Skin epidermis (tissue), 12 donors: Measurements from ENCODE around the gene FSTL3.
"Not testable (repeated sequence)": the region's sequence is repeated elsewhere in the genome, so short reads cannot be mapped to it uniquely, and the experiment has no call there.

Experiments used
- H3K27ac ChIP-seq, 21 experiments: fragments of 200-600 bp; sonication (generic) in 11 of 21; one replicate each; pipeline ENCODE4 v1.5.0; 2020; ENCODE audit warnings: mild to moderate bottlenecking in 3 of 21, inconsistent platforms in 2 of 21, moderate library complexity in 2 of 21
- H3K4me3 ChIP-seq, 7 experiments: fragments of 200-600 bp; sonication (generic) in 2 of 7; one replicate each; pipeline ENCODE4 v1.5.0; 2020; ENCODE audit warnings: inconsistent platforms in 2 of 7, mild to moderate bottlenecking in 2 of 7, moderate library complexity in 1 of 7

Gene FSTL3

DNA sequence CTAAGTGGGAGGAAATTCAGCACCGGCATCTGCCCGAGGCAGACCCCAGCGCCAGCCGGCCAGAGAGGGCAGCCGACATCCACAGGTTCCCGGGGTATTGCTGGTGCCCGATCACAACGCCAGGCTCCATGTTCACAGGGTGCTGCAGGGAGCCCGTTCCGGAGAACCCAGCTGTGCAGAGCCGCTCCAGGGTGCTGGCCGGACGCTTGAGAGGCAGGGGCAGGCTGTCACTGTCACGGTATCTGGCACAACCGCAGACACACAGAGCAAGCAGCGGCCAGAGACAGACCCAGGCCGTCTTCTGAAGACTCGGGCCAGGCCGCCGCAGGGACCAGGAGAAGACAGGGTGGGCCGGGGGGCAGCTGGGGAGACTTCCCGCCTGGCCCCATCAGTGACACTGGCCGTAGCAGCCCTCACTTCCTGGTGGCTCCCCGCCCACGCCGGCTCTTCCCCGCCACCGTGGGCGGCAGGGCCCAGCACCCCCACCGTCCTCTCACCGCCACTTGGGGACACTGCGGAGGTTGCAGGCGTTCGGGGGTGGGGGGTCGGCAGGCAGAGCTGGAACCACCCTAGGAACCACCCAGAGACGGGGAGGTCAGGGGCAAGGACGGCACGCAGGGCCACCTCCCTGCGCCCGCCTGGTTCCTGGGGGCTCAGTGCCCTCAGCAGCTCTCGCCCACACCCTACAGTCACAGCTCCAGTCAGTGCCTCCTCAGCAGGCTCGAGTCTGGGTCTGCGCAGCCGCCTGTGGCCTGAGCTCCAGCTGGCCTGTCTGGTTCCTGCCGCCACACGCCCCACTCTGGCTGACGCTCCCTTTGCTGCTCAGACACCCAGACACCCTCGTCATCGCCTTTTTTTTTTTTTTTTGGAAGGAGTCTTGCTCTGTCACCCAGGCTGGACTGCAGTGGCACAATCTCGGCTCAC is 17.0 kb upstream of the FSTL3 start:
- H3K4me3 ChIP-seq = peak overlapping the region in 5 of 7 experiments; percentile 18 to 99 (median 27)
- peak overlapping the region in 20 of 21 experiments; percentile 22 to 99 (median 96) for H3K27ac ChIP-seq

DNA sequence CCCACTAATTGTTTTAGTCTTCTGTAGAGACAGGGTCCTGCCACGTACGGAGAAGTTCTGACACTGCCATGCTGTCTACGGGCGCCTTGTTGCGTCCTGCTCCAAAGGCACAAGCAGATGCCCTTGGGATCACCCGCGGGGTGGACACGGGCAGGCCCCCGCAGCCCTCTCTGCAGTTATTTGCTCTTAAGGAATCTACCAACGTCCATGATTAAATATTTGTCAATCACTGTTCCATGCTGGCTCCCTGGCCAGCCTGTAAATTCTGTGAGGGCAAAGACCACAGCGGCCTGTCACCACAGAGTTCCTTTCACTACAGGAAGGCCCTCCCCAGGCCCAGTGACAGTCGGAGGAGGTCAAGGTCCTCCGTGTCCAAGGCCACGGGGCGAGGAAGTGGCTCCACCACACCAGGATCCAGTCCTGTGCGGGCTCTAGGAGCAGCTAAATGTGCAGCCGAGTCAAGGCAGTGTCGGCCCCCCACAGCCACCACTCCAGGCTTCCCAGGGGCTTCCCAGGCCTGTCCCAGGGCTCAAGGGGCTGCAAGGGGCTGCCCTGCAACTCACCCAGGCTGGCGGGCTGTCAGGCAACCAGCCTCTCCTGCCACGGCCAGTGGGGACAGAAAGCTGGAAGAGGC is 15.3 kb upstream of the FSTL3 start:
- Histone ChIP-seq H3K27ac (peak overlapping the region in 20 of 21 experiments; percentile 90 to 99 (median 96)), H3K4me3 (peak overlapping the region; percentile 76 to 100 (median 99))

DNA sequence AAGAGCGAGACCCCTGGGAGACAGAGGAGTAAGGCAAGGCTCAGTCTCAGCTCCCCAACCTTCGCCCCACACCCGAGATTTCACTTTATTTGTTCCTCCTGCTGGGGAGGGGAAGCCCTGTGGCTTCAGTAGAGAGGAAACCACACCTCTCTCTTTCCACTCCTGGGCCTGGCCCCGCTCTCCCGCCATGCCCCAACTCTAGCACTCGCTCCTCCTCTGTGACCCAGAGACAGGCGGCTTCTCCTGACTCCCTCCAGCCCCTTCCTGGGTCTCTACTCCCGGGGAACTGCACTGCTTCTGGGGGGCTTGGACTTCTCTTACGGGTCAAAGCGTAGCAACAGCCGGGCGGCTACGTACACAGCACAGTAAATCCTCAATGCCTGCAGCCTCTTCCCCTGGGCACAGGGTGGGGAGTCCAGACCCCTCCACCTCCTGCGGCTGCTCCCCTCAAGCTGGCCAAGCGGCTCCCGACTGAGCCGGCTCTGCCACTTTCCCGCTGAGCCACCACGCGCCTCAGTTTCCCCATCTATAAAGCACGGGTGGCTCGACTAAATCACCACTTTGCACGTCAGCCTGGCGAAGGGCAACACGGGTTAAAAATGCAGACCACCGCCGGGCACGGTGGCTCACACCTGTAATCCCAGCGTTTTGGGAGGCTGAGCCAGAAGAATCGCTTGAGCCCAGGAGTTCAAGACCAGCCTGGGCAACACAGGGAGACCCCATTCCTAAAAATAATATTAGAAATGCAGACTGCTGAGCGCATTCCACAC is 14.6 kb upstream of the FSTL3 start:
- H3K27ac ChIP-seq = peak overlapping the region; percentile 90 to 99 (median 97)

DNA sequence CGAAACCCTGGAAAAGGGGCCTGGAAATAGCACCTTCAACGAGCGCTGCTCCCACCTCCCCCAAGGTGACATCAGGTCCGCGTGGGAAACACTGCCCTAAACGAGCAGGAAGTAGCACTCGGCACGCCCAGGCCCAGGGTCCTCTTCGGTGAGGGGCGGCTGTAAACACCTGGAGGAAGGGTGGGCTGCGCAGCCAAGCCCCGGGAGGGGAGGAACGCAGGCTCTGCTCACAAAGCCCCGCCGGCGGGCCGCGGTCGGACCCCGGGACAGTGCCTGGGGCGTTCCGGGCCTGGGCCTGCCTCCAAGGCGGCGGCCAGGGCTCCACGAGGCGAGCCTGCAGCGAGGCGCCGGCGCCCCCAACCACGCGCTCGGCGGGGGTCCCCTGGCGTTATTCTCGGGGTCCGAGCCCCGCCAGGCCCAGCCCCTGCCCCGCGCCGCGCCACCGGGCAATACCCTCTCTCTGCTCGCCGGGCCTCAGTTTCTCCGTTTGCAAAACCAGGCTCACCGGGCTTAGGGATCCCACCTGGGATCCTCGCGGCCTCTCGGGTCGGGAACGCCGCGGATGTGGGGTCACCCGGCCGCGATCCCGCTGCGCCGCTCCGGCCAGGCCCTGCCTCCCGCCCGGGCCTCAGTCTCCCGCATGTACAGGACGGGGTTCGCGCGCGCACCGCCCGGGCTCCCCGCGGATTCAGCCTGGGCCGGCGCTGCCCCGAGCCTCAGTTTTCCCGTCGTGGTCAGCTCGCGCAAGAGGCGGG is 13.8 kb upstream of the FSTL3 start:
- Histone ChIP-seq H3K4me3 (peak overlapping the region; percentile 76 to 100 (median 99)), H3K27ac (peak overlapping the region; percentile 90 to 99 (median 97))

More for the DNA sequence above, 14.6 kb upstream of the FSTL3 start:
- H3K4me3 ChIP-seq = peak overlapping the region; percentile 76 to 100 (median 99)

DNA sequence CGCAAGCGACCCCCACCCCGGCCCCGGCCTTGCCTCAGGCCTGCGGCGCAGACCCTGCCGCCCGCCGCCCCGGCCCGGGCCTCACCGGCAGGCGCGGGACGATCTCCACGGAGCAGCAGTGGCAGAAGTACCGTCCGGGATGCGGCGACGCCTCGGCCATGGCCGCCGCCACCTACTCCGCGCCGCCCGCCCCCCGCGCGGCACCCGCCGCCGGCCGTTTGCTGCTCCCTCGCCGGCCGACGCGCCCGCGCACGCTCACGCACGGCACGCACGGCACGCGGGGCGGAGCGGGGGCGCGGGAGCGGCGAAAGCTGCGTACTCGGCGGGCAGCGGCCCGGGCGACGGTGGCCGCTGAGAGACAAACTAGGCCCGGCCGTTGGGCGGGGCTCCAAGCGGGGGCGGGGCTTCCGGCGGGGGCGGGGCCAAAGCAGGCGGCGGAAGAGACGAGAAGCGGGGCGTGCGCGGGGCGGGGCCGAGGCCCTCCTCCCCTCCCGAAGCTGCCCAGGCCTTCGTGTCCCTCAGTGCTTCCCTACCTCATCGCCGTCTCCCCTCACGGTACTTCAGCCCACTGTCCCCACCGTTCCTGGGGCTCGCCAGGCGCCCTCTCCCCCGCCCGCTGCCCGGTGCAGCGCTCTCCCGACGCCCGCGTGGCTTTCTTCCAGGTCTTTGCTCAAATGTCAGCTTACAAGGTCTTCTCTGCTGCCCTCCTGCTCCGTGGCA is 13.1 kb upstream of the FSTL3 start, which contains the start of gene RNF126:
TSS of gene RNF126 (minus strand) at position 253 of the 720 bp plus-strand sequence. CDS start at position 160, 93 bp downstream.
- Histone ChIP-seq H3K27ac (peak within 1 kb of the TSS; percentile 90 to 99 (median 97)), H3K4me3 (peak within 1 kb of the TSS; percentile 76 to 100 (median 99))

DNA sequence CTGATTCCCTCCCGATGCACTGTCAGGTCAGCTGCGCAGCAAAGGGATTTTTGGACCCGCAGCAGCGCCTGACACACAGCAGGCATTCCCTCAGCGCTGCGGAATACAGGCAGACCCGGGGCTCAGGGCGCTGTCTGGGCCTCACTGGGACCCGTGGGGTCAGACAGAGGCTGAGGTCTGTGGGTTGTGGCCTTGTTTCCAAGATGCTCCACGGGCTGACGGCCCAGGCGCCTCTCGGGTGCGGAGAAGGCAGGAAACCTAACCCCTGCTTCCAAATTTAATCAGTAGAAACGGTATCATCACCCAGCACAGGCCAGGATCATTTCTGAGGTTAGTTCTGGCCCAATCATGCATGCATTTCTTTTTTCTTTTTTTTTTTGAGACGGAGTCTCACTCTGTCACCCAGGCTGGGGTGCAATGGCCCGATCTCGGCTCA is 12.5 kb upstream of the FSTL3 start:
- H3K27ac ChIP-seq = peak overlapping the region in 20 of 21 experiments; percentile 76 to 99 (median 92)
- H3K4me3 ChIP-seq = peak overlapping the region; percentile 31 to 100 (median 37)

DNA sequence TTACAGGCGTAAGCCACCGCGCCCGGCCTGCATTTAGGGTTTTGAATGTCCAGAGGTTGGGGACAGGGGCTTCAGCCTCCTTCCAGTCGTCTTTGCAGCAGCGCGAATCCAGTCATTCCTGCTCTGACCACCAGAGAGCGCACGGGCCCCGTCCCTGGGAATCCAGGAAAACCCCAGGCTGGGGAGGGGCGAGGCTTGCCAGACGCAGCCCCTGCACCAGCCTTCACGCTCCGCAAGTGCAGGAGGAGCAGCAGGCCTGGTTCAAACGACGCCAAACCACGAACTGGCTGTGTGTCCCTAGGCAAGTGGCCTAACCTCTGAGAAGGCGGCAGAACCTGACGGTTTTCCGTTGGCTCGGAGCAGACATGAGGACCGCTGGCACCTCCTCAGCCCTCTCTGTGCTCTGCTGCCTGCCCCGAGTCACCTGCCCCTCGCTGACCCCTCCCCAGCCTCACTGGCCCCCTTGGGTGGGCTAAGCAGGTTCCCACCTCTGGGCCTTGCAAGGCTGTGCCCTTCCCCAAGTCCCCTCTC is 11.2 kb upstream of the FSTL3 start:
- H3K4me3 ChIP-seq = no peak overlapping the region
- H3K27ac ChIP-seq = peak overlapping the region in 3 of 21 experiments; percentile 19 to 62 (median 28)

DNA sequence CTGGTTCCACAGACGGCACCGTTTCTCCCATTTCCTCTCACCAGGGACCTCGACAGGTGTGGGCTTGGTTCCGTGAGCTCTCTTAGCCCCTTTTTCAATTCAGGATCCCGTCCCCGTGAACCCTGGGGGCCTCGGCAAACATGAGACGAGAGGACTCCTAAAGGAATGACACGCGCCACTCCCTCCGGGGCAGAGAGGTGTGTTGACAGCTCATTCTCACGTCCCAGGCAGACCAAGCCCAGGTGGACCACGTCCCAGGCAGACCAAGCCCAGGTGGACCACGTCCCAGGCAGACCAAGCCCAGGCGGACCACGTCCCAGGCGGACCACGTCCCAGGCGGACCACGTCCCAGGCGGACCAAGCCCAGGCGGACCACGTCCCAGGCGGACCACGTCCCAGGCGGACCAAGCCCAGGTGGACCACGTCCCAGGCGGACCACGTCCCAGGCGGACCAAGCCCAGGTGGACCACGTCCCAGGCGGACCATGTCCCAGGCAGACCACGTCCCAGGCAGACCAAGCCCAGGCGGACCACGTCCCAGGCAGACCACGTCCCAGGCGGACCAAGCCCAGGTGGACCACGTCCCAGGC is 9.1 kb upstream of the FSTL3 start:
- H3K27ac ChIP-seq = peak overlapping the region in 3 of 21 experiments; percentile 6 to 25 (median 16)
- not testable (repeated sequence) for H3K4me3 ChIP-seq

DNA sequence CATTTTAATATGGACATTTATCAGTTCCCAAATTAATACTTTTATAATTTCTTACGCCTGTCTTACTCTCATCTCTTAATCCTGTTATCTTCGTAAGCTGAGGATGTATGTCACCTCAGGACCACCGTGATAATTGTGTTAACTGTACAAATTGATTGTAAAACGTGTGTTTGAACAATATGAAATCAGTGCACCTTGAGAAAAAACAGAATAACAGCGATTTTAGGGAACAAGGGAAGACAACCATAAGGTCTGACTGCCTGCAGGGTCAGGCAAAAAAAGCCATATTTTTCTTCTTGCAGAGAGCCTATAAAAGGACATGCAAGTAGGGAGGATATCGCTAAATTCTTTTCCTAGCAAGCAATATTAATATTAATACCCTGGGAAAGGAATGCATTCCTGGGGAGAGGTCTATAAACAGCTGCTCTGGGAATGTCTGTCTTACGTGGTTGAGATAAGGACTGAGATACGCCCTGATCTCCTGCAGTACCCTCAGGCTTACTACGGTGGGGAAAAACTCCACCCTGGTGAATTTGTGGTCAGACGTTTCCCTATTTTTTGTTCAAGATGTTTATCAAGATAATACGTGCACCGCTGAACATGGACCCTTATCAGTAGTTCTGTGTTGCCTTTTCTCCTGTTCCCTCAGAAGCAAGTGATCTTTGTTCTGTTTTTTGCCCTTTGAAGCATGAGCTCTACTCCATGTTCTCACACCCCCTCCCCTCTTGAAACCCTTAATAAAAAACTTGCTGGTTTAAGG is 7.3 kb upstream of the FSTL3 start:
- H3K27ac ChIP-seq = not testable (repeated sequence)

DNA sequence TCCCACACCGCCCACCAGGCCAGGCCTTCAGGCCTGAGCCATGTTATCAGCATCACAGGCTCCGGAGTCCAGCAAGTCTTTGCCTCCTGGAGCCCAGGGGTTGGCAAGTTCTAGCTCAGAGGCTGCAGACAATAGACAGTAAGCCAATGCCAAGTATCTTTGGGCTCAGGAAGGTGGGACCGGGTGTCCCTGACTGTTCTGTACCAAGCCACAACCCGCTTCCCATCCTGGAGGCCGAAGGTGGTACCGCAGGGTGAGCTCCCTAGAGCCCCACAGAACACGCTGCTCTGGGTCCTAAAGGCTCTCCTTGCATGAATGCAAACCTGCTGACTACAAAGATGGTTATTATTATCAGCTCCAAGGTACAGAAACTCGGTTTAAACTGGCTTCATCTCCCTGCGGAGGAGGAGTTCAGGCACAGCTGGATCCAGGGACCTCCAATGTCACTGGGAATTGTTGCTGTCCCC is 5.5 kb upstream of the FSTL3 start:
- H3K27ac ChIP-seq = no peak overlapping the region
- H3K4me3 ChIP-seq = no peak overlapping the region

More for the DNA sequence above, 7.3 kb upstream of the FSTL3 start:
- H3K4me3 ChIP-seq = not testable (repeated sequence)

DNA sequence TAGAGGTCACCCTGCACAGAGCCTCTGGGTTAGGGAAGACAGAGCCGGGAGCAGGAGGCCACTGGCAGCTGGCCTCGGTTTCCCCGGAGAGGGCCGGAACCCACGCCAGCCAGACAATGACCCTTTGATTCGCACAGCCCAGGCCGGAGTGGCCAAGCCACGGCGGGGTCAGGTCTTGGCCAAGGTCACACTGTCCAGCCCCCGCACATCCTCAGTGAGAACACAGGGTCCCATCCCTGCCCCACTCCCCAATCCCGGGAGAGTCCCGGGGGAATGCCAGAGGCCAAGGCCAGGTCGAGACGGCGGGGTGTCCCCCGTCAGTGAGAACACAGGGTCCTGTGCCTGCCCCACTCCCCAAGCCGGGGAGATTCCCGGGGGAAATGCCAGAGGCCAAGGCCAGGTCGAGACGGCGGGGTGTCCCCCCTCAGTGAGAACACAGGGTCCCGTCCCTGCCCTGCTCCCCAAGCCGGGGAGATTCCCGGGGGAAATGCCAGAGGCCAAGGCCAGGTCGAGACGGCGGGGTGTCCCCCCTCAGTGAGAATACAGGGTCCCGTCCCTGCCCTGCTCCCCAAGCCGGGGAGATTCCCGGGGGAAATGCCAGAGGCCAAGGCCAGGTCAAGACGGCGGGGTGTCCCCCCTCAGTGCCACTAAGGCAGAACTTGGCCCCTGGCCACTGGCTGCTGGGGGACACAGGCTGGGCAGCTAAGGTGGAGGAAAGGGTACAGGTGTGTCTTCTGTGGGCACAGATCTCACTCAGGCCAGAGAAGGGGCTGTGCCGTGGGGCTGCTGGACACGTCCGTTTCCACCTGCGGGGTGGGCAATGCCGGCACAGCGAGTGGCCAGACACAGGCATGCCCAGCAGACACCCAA is 1.7 kb upstream of the FSTL3 start:
- Histone ChIP-seq H3K27ac (peak overlapping the region in 8 of 21 experiments; percentile 18 to 99 (median 54)), H3K4me3 (no peak overlapping the region)

DNA sequence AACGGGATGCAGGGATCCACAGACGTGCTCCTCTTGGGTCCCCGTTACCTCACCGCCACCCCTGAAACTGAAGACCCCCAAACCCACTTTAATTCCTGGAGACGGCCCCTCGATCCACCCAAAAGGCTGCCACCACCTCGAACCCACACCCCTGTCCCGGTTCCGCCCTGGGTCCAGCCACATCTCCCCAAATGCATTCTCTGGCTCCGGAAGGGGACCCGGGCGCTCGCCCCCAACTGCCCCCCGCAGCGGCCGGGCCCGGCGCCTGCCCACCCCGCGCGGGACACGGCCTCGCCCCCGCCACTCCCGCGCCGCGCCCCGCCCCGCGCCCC is 219 bp upstream of the FSTL3 start:
- Histone ChIP-seq H3K4me3 (peak overlapping the region in 4 of 7 experiments; percentile 32 to 43 (median 38)), H3K27ac (peak overlapping the region in 9 of 21 experiments; percentile 17 to 99 (median 60))

DNA sequence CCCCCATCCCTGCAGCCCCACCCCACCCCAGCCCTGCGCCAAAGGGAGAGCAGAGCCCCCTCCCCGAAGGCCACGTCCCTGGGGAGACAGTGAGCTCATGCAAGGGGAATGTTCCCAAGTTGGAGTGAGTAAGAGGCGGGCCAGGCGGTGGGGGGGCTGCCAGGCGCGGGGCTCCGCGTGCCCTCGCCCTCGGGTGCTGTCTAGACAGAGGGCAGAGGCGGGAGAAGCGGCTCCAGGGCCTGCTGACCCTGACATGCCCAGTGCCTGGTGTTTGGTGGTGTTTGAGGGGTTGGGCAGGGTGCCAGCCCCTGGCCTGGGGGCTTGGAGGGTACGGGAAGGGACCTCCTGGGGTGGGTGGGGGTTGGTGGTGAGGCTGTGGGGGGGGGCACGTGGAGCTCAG is 1.0 kb downstream of the FSTL3 start:
- Histone ChIP-seq H3K27ac (peak overlapping the region in 19 of 21 experiments; percentile 34 to 99 (median 71)), H3K4me3 (peak overlapping the region; percentile 20 to 43 (median 38))

DNA sequence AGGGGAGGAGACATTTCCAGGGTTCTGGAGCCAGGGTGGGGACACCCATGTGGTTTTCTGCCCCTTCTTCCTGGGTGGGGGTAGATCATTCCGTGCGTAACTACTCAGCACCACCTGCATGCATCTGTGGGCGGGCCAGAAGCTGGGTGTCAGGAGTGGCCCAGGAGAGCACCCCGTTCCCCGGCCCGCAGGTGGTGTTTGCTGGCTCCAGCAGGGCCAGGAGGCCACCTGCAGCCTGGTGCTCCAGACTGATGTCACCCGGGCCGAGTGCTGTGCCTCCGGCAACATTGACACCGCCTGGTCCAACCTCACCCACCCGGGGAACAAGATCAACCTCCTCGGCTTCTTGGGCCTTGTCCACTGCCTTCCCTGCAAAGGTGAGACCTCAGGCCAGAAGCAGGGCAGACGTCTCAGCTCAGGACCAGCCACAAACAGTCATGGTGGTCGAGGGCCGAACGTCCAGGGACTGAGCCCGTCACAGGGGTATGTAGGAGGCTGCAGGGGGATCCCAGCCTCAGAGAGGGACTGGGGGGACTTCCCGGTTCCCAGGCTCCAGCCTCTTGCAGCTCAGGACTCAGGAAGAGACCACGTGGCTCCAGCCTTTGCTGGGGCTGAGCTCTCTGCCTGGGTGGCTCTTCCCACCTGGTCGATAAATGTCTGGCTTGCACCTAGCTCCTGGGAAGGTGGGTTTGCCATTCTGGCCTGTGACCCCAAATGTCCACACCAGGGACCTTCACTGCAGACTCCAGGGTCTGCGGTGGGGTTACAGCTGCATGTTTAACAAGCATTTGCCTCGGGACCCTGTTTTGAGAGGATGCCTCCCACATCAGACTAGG is 1.6 kb downstream of the FSTL3 start:
- H3K27ac ChIP-seq = peak overlapping the region in 17 of 21 experiments; percentile 42 to 99 (median 72)
- H3K4me3 ChIP-seq = peak overlapping the region in 6 of 7 experiments; percentile 20 to 43 (median 38)
